Esophagus mucosa (tissue), 1 donor: ENCODE results near the gene PID1. TPM values are rescaled to one million over a fixed set of nuclear protein-coding genes. Genes with fewer than 3 reads are reported as not detected.
A peak's percentile ranks its signal among the peaks of the same experiment; 100 is the strongest.

Source experiments
- ATAC-seq: fragments of 200-7000 bp; cut with Tn5 transposase; one replicate; pipeline ENCODE4 v1.9.1; 2020
- total RNA-seq: library from RNA; stranded (reverse); gene quantifications from one replicate; pipeline ENCODE4 v1.2.4, GENCODE V29; 2023
- donor health status: DM: yes; HTN: yes; CAD: no.

Gene PID1, protein sequence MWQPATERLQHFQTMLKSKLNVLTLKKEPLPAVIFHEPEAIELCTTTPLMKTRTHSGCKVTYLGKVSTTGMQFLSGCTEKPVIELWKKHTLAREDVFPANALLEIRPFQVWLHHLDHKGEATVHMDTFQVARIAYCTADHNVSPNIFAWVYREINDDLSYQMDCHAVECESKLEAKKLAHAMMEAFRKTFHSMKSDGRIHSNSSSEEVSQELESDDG
- 1.2 TPM for total RNA-seq

DNA sequence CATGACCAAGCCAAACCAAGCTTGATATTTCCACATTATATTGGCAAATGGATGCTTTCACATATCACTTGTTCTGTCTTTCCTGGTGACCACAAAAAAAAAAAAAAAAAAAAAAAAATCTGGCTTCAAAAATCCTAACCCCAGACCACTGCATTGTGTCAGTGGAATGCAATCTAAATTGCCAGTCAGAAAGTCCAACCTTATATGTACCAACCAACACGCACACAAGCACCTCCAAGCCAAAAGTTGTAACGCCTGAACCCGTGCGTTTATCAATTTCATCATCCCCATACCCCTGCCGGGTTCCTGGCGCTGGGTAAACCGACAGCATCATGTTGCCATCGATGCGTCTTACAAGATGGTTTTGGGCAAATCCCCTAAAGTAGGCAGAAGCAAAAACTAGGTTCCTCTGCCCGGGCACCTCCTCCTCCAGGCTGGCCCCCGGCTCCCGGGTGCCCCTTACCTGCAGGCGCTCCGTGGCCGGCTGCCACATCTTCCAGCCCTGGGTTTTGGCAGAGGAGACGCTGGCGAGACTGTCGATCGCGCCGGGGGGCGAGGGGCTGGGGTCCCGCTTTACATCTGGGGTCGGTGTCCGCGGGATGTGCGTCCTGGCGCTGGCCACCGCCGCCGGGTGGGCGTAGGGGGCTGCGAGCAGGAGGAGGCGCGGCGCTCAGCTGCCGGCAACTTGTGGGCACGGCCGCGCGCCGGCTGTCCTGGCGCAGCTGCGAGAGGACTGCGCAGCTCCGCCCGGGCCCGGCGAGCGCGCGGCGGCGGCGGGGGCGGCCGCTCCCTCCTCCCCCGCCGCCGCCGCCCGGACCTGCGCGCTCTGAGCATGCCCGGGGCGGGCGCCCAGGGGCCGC is at the start of gene PID1:
TSS of gene PID1 (minus strand) at position 737 of the 860 bp plus-strand sequence. CDS start at position 493, 244 bp downstream.
- peak; percentile 67 for ATAC-seq

DNA sequence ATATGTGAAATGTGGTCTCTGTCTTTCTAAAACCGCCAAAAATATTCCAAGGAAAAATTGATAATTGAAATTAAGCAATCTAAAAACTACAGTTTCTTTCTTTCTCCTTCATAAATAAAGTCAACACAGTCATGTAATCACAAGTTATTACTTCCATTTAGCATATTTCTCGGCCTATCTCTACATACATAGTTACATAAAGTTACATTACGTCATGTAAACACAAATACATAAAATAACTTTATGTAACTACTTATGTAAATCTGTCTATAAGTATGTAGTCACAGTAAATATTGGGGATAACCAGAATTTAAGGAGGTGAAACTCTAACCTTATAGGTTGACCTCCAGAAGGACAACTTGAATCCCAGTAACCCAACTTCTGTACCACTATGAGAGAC is 48.5 kb upstream of the PID1 start:
- ATAC-seq, result no peak

DNA sequence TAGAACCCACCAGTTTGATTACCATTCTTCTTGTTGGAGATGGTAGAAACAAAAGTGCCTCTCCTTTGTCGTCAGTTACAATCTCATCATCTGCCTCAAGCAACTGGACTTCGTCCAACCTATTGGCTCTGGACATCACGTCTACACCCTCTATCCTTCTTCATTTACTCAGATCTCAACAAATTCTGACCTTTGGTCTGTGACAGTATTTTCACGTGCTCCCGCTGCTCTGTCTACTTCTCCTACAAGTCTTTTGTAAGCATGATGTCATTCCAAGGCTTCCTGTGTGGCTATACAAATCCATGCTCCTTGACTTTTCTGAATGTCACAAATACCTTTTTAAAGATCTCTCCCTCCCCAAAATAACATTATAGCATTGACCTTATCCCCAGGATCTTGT is 43.0 kb upstream of the PID1 start:
- ATAC-seq, result no peak

DNA sequence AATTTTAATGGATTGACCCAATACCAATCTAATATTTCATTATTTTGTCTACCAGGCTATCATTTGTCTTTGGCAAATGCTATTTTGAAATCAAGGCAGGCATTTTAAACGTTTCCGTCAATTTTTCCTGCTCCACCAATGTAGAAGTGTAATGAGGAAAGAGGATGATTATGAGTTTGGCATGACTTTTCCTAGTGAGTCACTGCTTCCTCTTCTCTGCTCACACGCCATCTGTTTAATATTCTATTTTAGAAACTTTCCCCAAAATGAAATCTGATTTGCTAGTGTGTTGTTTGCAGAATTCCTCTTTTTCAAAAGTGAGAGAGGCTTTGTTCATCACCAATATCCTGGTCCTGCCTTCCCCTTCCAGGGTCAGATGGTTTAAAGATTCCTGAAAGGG is 42.5 kb upstream of the PID1 start:
- no peak for ATAC-seq

DNA sequence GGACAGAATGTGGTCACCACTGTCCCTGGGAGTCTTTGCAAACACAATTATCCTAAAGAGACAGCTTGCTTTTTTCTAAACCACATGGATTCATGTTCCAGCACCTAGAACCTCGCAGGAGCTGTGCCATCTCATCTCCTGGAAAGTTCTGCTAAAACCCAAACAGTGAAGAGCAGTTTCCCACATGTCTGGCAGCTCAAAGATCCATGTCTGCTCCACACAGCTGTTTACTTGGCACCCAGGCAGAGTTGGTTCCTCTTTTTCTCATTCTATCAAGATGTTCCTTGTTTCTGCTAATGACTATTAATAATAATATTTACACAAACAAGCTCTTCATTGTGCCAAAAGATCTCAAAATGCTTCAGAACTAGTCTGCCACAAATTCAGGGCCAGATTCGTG is 30.1 kb upstream of the PID1 start:
- no peak for ATAC-seq

DNA sequence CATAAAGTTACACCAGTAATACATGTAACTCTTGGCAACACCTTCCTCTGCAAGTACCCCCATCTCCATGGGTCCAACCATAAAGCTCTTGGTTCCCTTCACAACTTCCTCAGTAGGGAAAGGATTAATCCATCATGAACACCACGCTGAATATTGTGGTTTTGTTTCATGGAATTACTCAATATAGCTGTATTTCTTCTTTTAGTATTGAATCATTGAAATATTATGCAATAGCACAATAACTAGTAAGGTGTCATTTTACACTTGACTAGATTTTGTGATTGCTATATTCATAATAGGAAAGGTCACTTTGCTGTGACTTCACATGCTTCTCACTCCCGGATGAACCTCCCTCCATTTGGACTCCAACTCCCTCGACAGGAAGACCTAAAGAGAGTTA is 29.7 kb upstream of the PID1 start:
- no peak for ATAC-seq

DNA sequence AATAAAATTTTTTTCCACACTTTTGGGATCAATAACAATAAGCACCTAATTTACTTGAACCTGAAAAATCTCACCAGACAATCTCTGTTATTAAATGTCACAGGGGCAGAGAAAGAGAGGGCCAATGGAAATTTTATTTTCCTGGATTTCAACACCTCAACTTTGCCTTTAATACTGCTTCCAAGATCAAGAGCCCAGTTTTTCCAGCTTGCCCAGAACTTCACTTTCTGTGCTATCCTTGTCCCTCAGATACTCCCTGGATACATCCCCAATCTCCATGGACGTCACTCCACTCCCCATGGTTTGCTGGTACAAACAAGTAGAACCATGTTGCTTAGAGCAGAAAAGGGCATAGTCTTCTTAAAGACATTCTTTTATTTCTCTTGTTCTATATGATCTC is 29.3 kb upstream of the PID1 start:
- no peak for ATAC-seq

DNA sequence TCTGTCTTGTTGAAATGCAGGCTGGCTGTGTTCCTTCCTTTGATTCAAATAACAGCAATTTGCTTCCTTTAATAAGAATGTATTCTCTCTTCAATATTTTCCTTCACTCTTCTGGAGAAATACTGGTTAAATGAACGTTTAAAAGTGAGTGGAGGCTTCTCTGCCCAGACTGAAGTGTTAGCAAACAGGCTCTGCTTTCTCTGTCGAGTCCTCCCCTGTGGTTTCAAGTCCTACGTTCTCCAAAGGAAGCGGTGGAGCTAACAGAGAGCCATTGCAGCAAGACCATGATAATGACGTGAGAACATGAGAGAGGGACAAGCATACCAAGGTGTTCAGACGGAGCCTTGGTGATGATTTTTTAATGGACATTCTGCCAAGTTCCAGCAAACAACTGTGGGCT is 26.2 kb upstream of the PID1 start:
- no peak for ATAC-seq

DNA sequence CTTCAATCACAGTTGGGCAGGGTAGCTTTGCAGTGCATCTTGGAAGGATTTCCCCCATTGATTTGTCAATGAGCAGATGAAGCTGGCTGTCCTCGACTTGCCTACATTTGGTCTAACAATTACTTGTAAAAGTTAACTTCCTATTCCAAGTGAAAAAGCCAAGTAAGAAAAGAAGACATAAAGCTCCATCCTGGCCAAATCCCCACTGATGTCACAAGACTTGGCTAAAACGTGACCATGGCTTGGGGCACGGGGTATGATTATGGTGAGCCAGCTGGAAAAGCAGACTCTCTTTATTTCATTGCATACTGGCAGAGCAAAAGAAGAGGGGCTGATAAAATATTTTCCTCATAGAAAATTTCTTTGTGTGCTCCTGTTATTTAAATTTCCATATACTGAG is 25.4 kb upstream of the PID1 start:
- ATAC-seq, result no peak

DNA sequence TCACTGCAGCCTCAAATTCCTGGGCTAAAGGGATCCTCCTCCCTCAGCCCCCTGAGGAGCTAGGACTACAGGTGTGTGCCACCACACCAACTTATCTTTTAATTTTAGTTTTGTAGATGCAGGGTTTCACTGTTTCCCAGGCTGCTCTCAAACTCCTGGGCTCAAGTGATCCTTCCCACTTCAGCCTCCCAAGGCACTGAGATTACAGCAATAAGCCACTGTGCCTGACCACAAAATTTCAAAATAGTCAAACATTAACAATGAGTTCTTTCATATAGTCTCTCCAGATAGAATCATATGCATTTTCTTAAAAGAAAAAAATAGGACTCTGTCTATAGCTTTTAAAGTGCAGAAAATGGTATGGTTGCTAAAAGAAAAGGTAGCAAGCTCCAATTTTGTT is 24.9 kb upstream of the PID1 start:
- ATAC-seq, result no peak

DNA sequence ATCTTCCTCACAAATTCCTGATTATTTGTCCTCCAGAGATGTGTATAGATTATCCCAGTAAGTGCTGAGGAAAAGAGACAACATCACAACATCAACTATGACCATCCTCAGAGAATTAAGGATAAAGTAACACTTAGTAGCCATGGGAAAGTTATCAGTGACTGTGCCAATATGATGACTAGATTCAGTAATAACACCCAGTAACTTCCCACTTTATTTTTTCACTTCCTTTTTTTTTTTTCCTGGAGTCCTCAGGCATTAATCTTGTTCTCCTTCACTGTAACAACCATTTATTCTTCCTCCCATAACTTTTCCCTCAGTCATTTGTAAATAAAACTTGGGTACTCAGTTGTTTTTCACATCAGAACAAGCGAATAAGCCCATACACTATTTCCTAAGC is 16.7 kb upstream of the PID1 start:
- no peak for ATAC-seq

DNA sequence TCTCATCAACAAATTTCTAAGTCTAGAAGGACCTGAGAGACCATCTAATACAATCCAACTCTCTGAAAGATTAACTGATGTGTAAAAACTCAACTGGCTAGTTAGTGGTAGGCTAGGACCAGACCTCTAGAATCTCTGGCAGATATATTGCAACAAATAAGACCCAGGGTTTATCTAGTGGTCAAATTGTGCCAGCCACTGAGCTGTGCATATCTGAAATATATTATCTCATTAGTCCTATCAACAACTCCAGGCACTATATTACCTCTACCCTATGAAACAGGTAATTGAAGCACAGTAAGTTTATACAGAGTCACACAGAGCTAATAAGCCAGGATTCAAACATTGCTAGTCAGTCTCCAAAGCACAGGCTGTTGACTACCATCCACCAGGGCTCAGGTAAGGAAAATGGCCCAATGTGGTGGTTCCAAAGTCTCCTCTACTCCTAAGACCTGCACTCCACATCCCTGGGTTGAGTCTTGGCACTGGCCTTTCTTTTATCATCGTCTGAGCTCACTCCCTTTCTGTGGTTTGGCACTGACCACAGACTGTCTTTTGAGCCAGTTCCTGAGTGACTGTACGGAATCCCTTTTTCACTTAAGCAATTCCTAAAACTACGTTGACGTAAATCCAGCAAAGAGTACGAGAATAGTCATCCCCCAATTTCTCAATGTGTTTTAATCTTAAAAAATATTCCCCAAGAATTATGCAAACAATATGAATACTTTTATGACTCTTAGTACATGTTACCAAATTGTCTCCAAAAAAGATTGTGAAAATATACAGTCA is 11.9 kb upstream of the PID1 start:
- no peak for ATAC-seq

DNA sequence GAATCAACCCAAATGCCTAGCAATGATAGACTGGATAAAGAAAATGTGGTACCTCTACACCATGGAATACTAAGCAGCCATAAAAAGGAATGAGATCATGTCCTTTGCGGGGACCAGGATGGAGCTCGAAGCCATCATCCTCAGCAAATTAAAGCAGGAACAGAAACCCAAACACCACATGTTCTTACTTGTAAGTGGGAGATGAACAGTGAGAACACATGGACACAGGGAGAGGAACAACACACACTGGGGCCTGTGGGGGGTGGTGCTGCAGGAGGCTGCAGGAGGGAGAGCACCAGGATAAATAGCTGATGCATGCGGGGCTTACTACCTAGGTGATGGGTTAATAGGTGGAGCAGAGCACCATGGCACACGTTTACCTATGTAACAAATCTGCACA is 8.4 kb upstream of the PID1 start:
- ATAC-seq, result no peak

DNA sequence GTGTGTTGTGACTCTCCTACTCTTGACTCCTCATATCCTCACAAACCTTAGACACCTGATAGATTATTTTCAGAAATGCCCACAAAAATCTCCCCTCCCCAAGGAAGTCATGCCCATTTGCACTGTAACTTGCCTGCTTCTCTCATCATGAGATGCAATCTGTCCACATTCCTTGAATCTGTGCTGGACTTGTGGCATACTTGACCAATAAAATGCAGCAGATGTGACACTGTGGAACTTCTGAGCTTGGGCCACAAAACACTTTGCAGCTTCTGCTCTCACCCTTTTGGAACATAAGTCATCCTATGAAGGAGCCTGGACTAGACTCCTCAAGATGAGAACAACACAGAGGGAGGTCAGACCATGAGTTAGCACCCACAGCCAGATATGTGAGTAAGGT is 4.4 kb upstream of the PID1 start:
- ATAC-seq, result no peak

DNA sequence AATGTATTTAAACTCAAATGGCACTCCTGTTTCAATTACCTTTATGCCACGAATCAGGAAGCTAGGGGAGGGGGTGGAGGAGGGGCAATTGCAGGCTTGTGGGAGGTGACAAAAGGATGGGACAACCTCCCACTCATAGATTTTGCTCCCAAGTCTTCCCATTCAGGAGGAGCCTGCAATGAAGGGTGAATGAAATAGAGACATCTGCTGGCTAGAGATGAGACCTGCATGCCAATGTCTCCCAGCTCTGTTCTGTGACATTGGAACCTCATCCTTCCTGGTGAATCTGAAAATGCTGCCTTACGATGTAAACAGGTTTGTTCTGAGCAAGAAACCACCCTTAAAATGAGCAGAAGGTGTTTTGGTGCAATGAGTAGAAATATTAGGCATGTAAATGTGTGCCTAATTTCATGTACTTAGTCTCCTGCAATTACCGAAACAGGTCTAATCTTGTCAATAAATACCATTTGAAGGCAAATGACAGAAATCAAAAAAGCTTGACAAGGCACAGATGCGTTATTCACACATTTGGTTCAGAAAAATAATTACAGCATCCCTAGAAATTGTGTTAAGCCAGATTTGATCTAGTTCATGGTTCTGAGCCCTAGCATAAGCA is 2.7 kb upstream of the PID1 start:
- ATAC-seq, result peak; percentile 78

DNA sequence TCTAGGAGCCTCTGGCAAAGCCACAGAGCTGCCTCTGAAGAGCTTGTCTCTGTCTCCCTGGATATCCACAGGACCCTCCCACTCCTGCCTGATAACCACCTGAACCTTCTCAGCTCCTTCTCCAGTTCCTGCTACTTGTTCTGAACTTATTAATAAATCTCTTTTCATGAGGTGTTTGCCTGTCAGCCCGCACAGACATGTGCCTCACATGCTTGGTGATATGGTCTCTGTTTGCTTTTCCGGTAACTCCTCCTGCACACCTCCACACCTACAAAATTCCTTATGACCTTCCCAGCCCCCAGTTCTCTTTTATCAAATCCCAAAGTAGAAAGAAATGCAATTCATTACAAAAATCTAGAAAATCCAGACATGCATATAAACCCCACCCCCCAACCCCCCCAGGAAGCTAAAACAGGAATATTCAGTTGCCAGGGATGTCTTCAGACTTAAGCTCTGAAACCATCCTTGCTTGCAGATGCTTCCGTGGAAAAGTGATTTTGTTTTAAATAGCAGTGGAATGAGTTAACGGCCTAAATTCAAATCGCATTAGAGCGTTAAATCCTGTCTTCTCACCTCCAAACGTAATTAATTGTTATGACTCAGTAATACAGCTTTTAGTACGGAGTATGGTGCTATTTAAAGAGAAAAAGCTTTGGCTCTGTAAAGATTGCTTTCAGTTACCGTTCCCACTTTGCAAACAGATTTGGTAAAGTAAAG is 2.1 kb upstream of the PID1 start:
- ATAC-seq, result peak; percentile 20

DNA sequence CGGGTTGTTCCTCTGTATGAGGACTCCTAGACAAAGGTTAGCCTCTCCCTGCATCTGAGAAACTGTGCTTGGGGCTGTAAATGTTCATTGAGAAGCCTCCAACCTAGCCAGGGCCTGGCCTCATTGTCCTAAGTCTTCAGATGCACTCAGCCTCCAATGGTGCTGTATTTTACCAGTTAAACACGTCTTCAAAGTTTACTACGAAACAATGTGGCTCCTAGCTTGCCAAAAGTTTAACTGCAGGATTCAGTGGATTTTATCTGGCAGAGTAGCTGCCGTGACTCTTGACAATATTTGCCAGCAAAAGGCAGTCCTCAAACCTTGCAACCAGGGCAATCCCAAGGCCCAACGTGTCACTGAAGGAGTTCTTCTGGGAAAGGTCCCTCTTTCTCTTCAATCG is 1.1 kb downstream of the PID1 start:
- no peak for ATAC-seq

DNA sequence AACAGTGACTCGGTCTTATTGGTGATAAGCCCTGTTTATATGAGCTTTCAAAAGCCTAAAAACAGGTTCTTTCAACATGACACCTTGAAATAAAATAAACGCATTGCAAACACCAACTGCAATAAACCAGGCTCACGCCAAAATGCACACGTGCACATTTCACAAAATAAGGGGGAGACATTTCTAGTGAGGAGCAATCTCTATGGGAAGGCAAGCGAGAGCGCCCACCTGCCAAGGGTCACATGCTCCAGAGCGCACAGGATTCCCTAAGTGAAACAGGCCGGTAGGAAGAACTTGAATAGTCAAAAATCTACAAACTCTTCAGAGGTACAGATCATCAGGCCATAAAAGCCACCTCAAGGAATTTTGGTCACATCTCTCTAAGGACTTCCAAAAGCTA is 1.9 kb downstream of the PID1 start:
- ATAC-seq, result no peak

DNA sequence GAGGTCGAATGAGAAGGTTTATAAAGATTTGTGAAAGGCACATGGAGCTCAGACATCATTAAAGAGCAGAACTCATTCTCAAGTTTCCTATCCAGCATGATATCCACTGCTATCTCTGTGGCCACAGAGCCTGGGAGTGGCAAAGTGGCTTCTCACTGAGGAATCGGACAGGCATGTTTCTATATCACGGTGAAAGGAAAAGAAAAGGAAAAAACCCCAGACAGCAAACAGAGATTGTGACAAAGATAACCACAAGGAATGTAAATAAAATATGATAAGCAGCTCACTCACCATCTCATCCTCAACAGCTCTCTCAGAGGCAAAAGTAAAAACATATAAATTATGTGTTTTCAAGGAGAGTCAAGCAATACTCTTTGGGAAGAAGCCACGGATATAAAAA is 2.5 kb downstream of the PID1 start:
- no peak for ATAC-seq

DNA sequence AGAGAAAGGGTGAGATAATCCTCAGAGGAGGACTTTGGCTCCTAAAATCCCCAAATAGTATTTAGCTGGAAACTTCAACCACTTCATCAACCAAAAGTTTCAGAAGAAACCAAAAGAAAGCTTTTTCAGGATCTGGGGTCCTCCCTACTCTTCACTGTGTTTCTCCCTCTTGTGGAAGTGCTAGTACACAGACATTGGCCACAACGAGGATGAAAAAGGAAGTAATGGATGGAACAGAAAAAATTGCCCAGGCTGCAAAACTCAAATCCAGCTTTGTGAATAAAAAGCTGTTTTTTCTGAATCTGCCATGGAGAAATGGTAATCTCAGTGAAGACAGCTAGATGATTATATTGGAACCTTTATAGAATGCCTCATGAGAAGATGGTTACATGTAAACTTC is 4.0 kb downstream of the PID1 start:
- ATAC-seq, result no peak

DNA sequence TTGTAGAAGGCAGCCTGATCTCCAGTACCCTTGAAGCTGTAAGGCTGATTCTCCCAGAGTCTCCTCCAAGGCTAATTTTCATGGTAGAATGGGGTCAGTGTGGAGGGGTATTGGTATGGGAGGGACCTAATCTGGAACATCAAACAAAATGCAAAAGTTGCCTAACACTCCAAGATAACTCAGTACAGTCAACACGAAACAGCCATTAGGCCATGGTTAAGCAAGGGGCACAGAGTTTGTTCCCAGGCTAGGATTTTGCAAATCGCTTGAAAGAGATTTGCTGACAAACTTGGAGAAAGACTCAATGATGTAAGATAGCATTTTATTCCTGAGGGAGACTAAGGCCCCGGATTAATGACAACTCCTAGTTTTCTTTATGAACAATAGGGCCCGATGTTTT is 5.4 kb downstream of the PID1 start:
- no peak for ATAC-seq

DNA sequence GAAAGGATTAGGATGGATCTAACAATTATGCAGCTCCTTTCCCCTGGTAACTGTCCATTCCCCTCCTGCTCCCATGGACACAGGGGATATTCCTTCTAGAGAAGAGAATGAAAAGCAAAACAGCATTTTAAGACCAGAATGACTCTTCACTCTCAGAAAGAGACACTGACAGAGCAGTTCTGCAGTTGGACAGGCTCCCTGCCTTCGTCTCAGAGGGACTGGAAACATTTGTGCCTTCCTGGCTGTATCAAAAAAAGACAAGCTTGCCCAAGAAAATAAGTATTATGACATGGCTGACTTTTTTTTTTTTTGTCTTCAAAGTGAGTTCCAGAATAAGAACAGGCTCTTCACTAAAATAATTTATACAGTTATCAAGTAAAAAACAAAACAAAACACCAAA is 9.5 kb downstream of the PID1 start:
- no peak for ATAC-seq

DNA sequence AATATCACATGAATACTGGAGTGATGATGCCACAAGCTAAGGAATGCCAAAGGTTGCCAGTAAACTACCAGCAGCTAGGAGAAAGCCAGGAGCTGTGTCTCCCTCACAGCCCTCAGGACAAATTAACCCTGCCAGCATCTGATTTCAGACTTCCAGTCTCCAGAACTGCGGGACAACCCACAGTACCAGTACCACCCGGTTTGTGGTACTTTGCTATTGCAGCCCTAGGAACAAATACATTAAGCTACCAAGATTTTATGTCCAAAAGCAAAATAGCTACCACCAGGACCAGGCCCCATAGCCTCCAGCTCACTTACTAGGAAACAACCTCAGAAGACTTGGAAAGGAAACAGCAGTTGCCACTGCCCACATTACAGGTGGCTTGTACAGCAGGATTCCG is 10.0 kb downstream of the PID1 start:
- no peak for ATAC-seq
